ENCODE measurements around the gene BAIAP2.

DNA sequence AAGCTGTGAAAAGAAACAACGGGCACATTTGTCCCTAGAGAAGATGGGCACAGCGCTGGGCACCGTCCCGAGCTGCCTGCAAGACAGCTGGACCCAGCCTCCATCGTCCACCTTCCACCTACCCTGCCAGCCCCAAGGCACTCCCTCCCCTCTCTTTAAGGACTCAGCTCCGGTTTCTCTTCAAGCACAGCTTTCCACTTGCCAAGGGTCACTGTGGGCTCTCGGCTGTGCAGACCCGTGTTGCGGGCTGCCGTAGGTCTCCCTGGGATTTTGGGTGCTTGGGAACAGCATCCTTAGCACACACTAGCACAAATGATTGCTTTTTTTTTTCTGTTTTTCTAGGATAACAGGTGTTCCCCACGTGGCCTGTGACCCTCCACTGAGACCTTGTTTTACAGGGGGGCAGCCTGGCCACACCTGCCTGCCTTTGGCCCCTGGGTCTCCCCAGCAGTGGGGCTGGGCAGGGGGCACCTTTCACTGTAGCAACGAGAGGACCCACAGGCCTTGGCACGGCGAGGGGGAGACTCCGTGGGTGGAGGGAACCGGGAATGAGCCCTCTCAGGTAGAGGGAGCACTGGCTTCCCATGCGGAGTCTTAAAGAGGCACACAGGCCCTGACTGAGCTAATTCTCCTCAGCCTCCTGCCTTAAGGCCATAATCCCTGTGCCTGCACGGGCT is 41.9 kb upstream of the BAIAP2 start:
- TF ChIP-seq, protein P1, sequence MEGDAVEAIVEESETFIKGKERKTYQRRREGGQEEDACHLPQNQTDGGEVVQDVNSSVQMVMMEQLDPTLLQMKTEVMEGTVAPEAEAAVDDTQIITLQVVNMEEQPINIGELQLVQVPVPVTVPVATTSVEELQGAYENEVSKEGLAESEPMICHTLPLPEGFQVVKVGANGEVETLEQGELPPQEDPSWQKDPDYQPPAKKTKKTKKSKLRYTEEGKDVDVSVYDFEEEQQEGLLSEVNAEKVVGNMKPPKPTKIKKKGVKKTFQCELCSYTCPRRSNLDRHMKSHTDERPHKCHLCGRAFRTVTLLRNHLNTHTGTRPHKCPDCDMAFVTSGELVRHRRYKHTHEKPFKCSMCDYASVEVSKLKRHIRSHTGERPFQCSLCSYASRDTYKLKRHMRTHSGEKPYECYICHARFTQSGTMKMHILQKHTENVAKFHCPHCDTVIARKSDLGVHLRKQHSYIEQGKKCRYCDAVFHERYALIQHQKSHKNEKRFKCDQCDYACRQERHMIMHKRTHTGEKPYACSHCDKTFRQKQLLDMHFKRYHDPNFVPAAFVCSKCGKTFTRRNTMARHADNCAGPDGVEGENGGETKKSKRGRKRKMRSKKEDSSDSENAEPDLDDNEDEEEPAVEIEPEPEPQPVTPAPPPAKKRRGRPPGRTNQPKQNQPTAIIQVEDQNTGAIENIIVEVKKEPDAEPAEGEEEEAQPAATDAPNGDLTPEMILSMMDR (IDR thresholded peaks at IDR 0.05), result no peak
- no peak for TF ChIP-seq POLR2AphosphoS5 (IDR thresholded peaks at IDR 0.05)
- TF ChIP-seq POLR2A (IDR thresholded peaks at IDR 0.05), result no peak

Measured in breast epithelium (tissue), 3 donors.